HepG2 (cell line): Measurements from ENCODE around the gene SMARCD1. TPM values are rescaled to one million over a fixed set of nuclear protein-coding genes. Genes with fewer than 3 reads are reported as not detected.

Experiments
- HNF4A ChIP-seq: sonication (generic); formaldehyde crosslinking; IDR thresholded peaks from 2 replicates; pipeline ENCODE4 v1.4.0; 2020; ENCODE audit warnings: missing genetic modification reagents
- KLF12 ChIP-seq: sonication (generic); formaldehyde crosslinking; IDR thresholded peaks from 2 replicates; pipeline ENCODE4 v1.4.0; 2020; ENCODE audit warnings: missing genetic modification reagents, borderline replicate concordance
- KLF6 ChIP-seq: IDR thresholded peaks from 2 replicates; pipeline ENCODE4 v1.8.0; 2016; ENCODE audit warnings: missing biosample characterization, missing genetic modification reagents
- KMT2B ChIP-seq: IDR thresholded peaks from 2 replicates; pipeline ENCODE4 v1.6.1; 2016; ENCODE audit warnings: missing genetic modification reagents, missing compliant biosample characterization
- PAX8 ChIP-seq: sonication (generic); formaldehyde crosslinking; IDR thresholded peaks from 2 replicates; pipeline ENCODE4 v1.8.0; 2022; ENCODE audit warnings: mild to moderate bottlenecking, missing genetic modification reagents, borderline replicate concordance
- RFX5 ChIP-seq: IDR thresholded peaks from 2 replicates; pipeline ENCODE4 v1.6.1; 2011; ENCODE audit warnings: low read depth, low read length, improper control_type of control experiment
- SIN3A ChIP-seq: IDR thresholded peaks from 2 replicates; pipeline ENCODE4 v1.6.1; 2011; ENCODE audit warnings: low read depth, mild to moderate bottlenecking, control low read depth, low read length, borderline replicate concordance
- SP1 ChIP-seq, 2 experiments: fragments of 450-650 bp in 1 of 2; sonication (generic) in 1 of 2; formaldehyde crosslinking in 1 of 2; IDR thresholded peaks; 2 replicates each; pipeline versions ENCODE4 v1.4.0 to v1.6.1; 2016 to 2020; ENCODE audit warnings: missing genetic modification reagents in 1 of 2
- TMF1 ChIP-seq: sonication (generic); formaldehyde crosslinking; IDR thresholded peaks from 2 replicates; pipeline ENCODE4 v1.8.1; 2022; ENCODE audit warnings: low read depth, missing genetic modification reagents
- TOE1 ChIP-seq: sonication (generic); formaldehyde crosslinking; IDR thresholded peaks from 2 replicates; pipeline ENCODE4 v1.4.0; 2020; ENCODE audit warnings: mild to moderate bottlenecking, missing genetic modification reagents
- ZFP36 ChIP-seq: fragments of 150-350 bp; IDR thresholded peaks from 2 replicates; pipeline ENCODE4 v1.6.1; 2018; ENCODE audit warnings: borderline replicate concordance, low read length, low read depth; ENCODE audit not compliant: partially characterized antibody
- ZFY ChIP-seq: sonication (generic); formaldehyde crosslinking; IDR thresholded peaks from 2 replicates; pipeline ENCODE4 v1.4.0; 2020; ENCODE audit warnings: missing genetic modification reagents
- ZNF264 ChIP-seq: sonication (generic); formaldehyde crosslinking; IDR thresholded peaks from 2 replicates; pipeline ENCODE4 v1.4.0; 2020; ENCODE audit warnings: missing genetic modification reagents
- ZNF501 ChIP-seq: sonication (generic); formaldehyde crosslinking; IDR thresholded peaks from 2 replicates; pipeline ENCODE4 v1.5.1; 2020; ENCODE audit warnings: mild to moderate bottlenecking, moderate library complexity, missing genetic modification reagents
- ZNF556 ChIP-seq: sonication (generic); formaldehyde crosslinking; IDR thresholded peaks from 2 replicates; pipeline ENCODE4 v1.4.0; 2020; ENCODE audit warnings: mild to moderate bottlenecking, missing genetic modification reagents, borderline replicate concordance
- ZNF850 ChIP-seq: sonication (generic); formaldehyde crosslinking; conservative IDR thresholded peaks from 2 replicates; pipeline ENCODE4 v1.9.0; 2021; ENCODE audit warnings: mild to moderate bottlenecking, missing genetic modification reagents
- polyA plus RNA-seq, 8 experiments: library from polyadenylated mRNA; depleted of rRNA in 3 of 8; stranded (reverse) in 7 of 8; unstranded in 1 of 8; fragments of >200 nt; fragmentation: Illumina TruSeq in 4 of 8; extraction: Trizol in 4 of 8; gene quantifications; 2 replicates each; pipeline versions ENCODE4 v1.2.1 to v1.2.3, GENCODE V29; 2011 to 2016; ENCODE audit warnings: low read depth in 4 of 8, missing spikeins in 1 of 8, mixed read lengths in 1 of 8; ENCODE audit not compliant: insufficient read depth in 1 of 8
- total RNA-seq, 5 experiments: library from RNA; depleted of rRNA; stranded (reverse); fragments of >200 nt; fragmentation: Illumina TruSeq; extraction: Trizol; gene quantifications; 2 replicates each; pipeline ENCODE4 v1.2.3, GENCODE V29; 2016; ENCODE audit warnings: low read depth in 1 of 5
- TF ChIP-seq, protein P1 (sequence below): sonication (generic); formaldehyde crosslinking; IDR thresholded peaks from 2 replicates; pipeline ENCODE4 v1.8.0; 2022; ENCODE audit warnings: mild to moderate bottlenecking, missing genetic modification reagents, moderate library complexity
- TF ChIP-seq, protein P2 (sequence below): sonication (generic); formaldehyde crosslinking; IDR thresholded peaks from 2 replicates; pipeline ENCODE4 v1.5.0; 2020; ENCODE audit warnings: missing genetic modification reagents
- TF ChIP-seq, protein P3 (sequence below): sonication (generic); formaldehyde crosslinking; IDR thresholded peaks from 2 replicates; pipeline ENCODE4 v1.5.0; 2020; ENCODE audit warnings: mild to moderate bottlenecking, missing genetic modification reagents, borderline replicate concordance
- TF ChIP-seq, protein P4 (sequence below): sonication (generic); formaldehyde crosslinking; IDR thresholded peaks from 2 replicates; pipeline ENCODE4 v1.4.0; 2020; ENCODE audit warnings: mild to moderate bottlenecking, missing genetic modification reagents

SMARCD1 gene
- total and polyA plus RNA-seq, 2 of the 13 experiments (the other 11 are each of a cell fraction or from before 2014, with no cell fraction given), result 51.7 to 54.6 TPM

DNA sequence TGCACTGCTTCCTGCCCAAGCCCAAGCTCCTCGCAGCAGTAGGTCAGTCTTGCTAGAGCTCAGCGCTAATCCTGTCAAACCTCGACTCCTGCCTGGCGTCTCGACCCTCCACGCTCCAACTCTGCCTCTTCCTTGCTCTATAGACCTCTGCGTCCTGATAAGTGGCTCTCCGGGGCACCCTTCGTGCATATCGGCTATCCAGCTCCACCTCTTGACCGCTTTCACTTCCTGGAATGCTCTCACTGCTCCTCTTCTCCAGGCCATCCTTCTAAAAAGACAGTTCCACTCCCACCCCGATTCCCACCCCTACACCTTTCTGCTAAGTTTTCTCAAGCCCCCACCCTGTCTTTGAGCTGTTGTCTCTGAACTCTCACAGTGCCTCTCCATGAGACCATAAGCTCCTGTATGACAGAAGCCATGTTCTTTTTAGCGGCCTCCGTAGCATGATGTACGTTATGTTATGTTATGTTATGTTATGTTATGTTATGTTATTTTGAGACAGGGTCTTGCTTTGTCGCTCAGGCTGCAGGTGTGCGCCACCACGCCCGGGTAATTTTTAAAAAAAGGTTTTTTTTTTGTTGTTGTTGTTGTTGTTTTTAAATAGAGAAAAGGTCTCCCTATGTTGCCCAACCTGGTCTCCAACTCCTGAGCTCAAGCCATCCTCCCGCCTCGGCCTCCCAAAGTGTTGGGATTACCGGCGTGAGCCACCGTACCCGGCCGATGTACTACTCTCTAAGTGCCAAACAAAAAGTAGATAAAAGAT is 27.5 kb downstream of the SMARCD1 start (continued):
- TF ChIP-seq PAX8 (CRISPR knock-in tag) (no peak), ZNF264 (0 out of 2 replicates have a peak, but pooled peaks have one; percentile 1), SP1 (IDR thresholded peaks at IDR 0.05) (no peak), SP1 (CRISPR knock-in tag; IDR thresholded peaks at IDR 0.05) (no peak), TOE1 (CRISPR knock-in tag) (no peak), ZNF556 (CRISPR knock-in tag) (0 out of 2 replicates have a peak, but pooled peaks have one; percentile 43), ZNF501 (CRISPR knock-in tag) (peak; percentile 56; the same call in 1 of the 2 replicates), RFX5 (no peak), SIN3A (0 out of 2 replicates have a peak, but pooled peaks have one; percentile 45), ZFY (peak; percentile 9; the same call in 1 of the 2 replicates), KLF12 (no peak), ZFP36 (no peak), KMT2B (CRISPR knock-in tag) (0 out of 2 replicates have a peak, but pooled peaks have one; percentile 5), ZNF850 (CRISPR knock-in tag) (no peak), HNF4A (CRISPR knock-in tag) (0 out of 2 replicates have a peak, but pooled peaks have one; percentile 20), KLF6 (CRISPR knock-in tag) (peak; percentile 53; the same call in 1 of the 2 replicates), TMF1 (CRISPR knock-in tag) (peak; percentile 18; the same call in 1 of the 2 replicates)
- TF ChIP-seq, protein P1, sequence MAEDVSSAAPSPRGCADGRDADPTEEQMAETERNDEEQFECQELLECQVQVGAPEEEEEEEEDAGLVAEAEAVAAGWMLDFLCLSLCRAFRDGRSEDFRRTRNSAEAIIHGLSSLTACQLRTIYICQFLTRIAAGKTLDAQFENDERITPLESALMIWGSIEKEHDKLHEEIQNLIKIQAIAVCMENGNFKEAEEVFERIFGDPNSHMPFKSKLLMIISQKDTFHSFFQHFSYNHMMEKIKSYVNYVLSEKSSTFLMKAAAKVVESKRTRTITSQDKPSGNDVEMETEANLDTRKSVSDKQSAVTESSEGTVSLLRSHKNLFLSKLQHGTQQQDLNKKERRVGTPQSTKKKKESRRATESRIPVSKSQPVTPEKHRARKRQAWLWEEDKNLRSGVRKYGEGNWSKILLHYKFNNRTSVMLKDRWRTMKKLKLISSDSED (CRISPR knock-in tag), result no peak; the same call in 1 of the 2 replicates
- TF ChIP-seq, protein P2, sequence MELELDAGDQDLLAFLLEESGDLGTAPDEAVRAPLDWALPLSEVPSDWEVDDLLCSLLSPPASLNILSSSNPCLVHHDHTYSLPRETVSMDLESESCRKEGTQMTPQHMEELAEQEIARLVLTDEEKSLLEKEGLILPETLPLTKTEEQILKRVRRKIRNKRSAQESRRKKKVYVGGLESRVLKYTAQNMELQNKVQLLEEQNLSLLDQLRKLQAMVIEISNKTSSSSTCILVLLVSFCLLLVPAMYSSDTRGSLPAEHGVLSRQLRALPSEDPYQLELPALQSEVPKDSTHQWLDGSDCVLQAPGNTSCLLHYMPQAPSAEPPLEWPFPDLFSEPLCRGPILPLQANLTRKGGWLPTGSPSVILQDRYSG (CRISPR knock-in tag), result no peak
- TF ChIP-seq, protein P3, sequence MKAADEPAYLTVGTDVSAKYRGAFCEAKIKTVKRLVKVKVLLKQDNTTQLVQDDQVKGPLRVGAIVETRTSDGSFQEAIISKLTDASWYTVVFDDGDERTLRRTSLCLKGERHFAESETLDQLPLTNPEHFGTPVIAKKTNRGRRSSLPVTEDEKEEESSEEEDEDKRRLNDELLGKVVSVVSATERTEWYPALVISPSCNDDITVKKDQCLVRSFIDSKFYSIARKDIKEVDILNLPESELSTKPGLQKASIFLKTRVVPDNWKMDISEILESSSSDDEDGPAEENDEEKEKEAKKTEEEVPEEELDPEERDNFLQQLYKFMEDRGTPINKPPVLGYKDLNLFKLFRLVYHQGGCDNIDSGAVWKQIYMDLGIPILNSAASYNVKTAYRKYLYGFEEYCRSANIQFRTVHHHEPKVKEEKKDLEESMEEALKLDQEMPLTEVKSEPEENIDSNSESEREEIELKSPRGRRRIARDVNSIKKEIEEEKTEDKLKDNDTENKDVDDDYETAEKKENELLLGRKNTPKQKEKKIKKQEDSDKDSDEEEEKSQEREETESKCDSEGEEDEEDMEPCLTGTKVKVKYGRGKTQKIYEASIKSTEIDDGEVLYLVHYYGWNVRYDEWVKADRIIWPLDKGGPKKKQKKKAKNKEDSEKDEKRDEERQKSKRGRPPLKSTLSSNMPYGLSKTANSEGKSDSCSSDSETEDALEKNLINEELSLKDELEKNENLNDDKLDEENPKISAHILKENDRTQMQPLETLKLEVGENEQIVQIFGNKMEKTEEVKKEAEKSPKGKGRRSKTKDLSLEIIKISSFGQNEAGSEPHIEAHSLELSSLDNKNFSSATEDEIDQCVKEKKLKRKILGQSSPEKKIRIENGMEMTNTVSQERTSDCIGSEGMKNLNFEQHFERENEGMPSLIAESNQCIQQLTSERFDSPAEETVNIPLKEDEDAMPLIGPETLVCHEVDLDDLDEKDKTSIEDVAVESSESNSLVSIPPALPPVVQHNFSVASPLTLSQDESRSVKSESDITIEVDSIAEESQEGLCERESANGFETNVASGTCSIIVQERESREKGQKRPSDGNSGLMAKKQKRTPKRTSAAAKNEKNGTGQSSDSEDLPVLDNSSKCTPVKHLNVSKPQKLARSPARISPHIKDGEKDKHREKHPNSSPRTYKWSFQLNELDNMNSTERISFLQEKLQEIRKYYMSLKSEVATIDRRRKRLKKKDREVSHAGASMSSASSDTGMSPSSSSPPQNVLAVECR, result peak; percentile 81
- TF ChIP-seq, protein P4, sequence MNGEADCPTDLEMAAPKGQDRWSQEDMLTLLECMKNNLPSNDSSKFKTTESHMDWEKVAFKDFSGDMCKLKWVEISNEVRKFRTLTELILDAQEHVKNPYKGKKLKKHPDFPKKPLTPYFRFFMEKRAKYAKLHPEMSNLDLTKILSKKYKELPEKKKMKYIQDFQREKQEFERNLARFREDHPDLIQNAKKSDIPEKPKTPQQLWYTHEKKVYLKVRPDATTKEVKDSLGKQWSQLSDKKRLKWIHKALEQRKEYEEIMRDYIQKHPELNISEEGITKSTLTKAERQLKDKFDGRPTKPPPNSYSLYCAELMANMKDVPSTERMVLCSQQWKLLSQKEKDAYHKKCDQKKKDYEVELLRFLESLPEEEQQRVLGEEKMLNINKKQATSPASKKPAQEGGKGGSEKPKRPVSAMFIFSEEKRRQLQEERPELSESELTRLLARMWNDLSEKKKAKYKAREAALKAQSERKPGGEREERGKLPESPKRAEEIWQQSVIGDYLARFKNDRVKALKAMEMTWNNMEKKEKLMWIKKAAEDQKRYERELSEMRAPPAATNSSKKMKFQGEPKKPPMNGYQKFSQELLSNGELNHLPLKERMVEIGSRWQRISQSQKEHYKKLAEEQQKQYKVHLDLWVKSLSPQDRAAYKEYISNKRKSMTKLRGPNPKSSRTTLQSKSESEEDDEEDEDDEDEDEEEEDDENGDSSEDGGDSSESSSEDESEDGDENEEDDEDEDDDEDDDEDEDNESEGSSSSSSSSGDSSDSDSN, result peak; percentile 77
